ENCODE measurements around the gene RAPH1.
"Not testable (repeated sequence)": the region's sequence is repeated elsewhere in the genome, so short reads cannot be mapped to it uniquely, and the experiment has no call there.

RAPH1 gene

GRCh38 chr2:203431391-203432185 is 103.5 kb downstream of the RAPH1 start:
- DNase-seq = no peak

- DNase-seq = not testable (repeated sequence)
Observed at GRCh38 chr2:203429643-203430042, 105.5 kb downstream of the RAPH1 start.

GRCh38 chr2:203427061-203427460 is 108.0 kb downstream of the RAPH1 start:
- no peak for DNase-seq

GRCh38 chr2:203418271-203418670 is 116.8 kb downstream of the RAPH1 start:
- DNase-seq = no peak

GRCh38 chr2:203413796-203414195 is 121.3 kb downstream of the RAPH1 start:
- no peak for DNase-seq

- no peak for DNase-seq
Observed at GRCh38 chr2:203412546-203413331, 122.4 kb downstream of the RAPH1 start.

- no peak for DNase-seq
Observed at GRCh38 chr2:203407496-203407895, 127.6 kb downstream of the RAPH1 start.

- no peak for DNase-seq
Observed at GRCh38 chr2:203404996-203405395, 130.1 kb downstream of the RAPH1 start.

GRCh38 chr2:203400805-203401585 is 134.1 kb downstream of the RAPH1 start:
- DNase-seq = no peak

- DNase-seq = no peak
Observed at GRCh38 chr2:203399031-203399430, 136.1 kb downstream of the RAPH1 start.

GRCh38 chr2:203396667-203397066 is 138.4 kb downstream of the RAPH1 start:
- no peak for DNase-seq

- DNase-seq = no peak
Observed at GRCh38 chr2:203395858-203396257, 139.2 kb downstream of the RAPH1 start.

GRCh38 chr2:203394519-203395227 is 140.4 kb downstream of the RAPH1 start:
- DNase-seq = no peak

- DNase-seq = not testable (repeated sequence)
Observed at GRCh38 chr2:203388153-203388552, 146.9 kb downstream of the RAPH1 start.

- DNase-seq = no peak
Observed at GRCh38 chr2:203383038-203383437, 152.1 kb downstream of the RAPH1 start.

- DNase-seq = no peak
Observed at GRCh38 chr2:203379156-203379555, 155.9 kb downstream of the RAPH1 start.

GRCh38 chr2:203376173-203376572 is 158.9 kb downstream of the RAPH1 start:
- DNase-seq = no peak

- DNase-seq = not testable (repeated sequence)
Observed at GRCh38 chr2:203372706-203373105, 162.4 kb downstream of the RAPH1 start.

- no peak for DNase-seq
Observed at GRCh38 chr2:203366639-203367466, 168.2 kb downstream of the RAPH1 start.

- DNase-seq = no peak
Observed at GRCh38 chr2:203361922-203362321, 173.2 kb downstream of the RAPH1 start.

- no peak for DNase-seq
Observed at GRCh38 chr2:203361495-203361894, 173.6 kb downstream of the RAPH1 start.

Data from NCI-H1417 treated with DMSO at 0.1 percent for 48 hours (cell line).